ENCODE results near the gene DRAXIN.
A peak's percentile ranks its signal among the peaks of the same experiment; 100 is the strongest.

The DRAXIN gene

GRCh38 chr1:11712285-11712684, 20.8 kb downstream of the DRAXIN start:
- no peak for DNase-seq

DNA sequence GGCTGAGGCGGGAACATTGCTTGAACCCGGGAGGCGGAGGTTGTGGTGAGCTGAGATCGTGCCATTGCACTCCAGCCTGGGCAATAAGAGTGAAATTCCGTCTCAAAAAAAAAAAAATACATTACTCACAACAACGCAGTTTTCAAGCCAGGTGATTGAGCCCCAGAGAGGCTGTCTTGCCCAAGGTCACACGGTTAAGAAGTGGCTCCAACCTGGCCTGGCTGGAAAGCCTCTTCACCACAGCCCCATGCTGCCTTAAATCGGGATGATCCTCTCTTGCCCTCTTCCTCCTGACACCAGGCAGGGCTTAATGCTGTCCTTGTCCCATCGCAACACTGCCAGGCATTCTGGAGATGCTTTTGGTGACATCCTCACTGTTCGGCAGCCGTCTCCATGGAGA, 21.6 kb downstream of the DRAXIN start:
- no peak for DNase-seq

GRCh38 chr1:11714831-11715575, 23.5 kb downstream of the DRAXIN start:
- no peak for DNase-seq

GRCh38 chr1:11719313-11720032, 28.0 kb downstream of the DRAXIN start:
- DNase-seq = peak; percentile 79

GRCh38 chr1:11720033-11720376, 28.5 kb downstream of the DRAXIN start:
- no peak for DNase-seq

- DNase-seq = no peak
Observed at GRCh38 chr1:11720525-11720924, 29.0 kb downstream of the DRAXIN start.

GRCh38 chr1:11721311-11721710, 29.8 kb downstream of the DRAXIN start:
- DNase-seq = no peak

GRCh38 chr1:11722538-11722937, 31.0 kb downstream of the DRAXIN start:
- DNase-seq = no peak

DNA sequence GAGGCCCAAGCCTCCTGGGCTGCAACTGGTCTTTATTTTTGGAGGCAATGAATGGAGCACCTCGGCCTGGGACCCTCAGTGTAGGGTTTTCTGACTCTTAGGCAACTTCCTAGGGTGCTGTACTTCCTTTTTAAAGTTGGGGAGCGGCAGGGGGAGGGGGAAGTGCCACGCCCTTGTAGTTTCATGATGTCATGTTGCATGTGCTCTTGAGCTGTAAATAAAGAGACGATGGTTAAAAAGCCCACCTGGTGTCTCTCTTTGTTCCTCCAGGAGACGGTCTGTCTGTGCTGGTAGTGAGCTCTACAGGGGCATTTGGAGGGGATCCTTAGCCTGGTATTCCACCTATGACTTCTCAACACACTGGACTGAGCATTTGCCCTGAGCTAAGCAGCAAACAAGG, 34.1 kb downstream of the DRAXIN start:
- DNase-seq = no peak

- no peak for DNase-seq
Observed at GRCh38 chr1:11727119-11727518, 35.6 kb downstream of the DRAXIN start.

- no peak for DNase-seq
Observed at GRCh38 chr1:11728126-11728806, 36.8 kb downstream of the DRAXIN start.

GRCh38 chr1:11729155-11729497, 37.6 kb downstream of the DRAXIN start:
- no peak for DNase-seq

DNA sequence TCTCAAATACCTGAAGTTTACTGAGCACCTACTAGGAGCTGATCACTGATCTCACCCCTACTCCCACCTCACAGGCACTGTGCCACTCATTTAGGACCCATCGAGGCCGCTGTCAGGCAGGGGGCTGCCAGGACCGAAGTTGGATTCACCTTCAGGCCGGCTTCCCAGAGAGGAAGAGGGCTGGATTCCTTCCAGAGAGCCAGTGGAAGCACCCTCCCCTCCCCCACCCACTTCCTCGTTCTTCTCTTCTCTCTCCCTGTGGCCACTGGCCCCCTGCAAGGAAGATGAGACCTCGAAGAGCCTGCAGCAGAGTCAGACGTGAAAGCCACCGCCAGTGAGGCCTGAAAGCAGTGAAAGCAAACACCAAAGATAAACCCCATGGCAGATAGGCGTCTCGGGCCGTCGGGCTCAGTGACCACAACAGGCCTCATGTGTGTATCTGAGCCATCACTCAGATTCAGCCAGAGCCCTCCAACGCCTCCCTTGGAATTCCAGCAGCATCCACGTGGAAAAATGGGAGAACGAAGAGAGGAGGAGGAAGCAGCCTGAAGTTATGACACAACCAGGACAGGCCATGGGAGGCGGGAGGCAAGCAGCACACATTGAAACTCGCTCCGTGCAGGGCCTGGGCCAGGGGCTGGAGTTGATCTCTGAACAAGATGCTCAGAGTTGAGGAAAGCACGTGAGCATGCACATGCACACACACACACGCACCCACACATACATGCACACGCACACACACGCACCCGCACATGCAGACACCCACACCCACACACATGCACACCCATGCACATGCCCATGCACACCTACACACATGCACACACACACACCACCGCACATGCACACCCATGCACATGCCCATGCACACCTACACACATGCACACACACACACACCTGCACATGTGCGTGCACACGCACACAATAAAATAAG, 38.3 kb downstream of the DRAXIN start:
- no peak for DNase-seq

- no peak for DNase-seq
Observed at GRCh38 chr1:11730429-11730891, 39.0 kb downstream of the DRAXIN start.

- no peak for DNase-seq
Observed at GRCh38 chr1:11731691-11732283, 40.3 kb downstream of the DRAXIN start.

DNA sequence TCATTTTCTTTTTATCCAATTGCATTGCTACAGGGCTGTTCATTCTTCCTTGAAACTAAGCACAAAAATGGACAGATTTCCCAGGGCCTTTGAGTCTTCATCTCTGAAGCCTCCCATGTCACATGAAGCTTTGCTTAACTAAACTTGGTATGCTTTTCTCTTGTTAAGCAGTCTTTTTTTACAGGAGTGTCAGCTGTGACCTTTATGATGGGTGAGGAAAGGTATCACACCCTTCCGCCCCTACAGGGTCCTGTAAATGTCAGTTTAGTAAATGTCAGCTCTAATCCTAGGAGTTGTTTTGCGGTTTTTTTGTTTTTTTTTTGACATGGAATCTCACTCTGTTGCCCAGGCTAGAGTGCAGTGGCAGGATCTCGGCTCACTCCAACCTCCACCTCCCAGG, 41.8 kb downstream of the DRAXIN start:
- DNase-seq = no peak

GRCh38 chr1:11735531-11735853, 44.0 kb downstream of the DRAXIN start:
- DNase-seq = no peak

DNA sequence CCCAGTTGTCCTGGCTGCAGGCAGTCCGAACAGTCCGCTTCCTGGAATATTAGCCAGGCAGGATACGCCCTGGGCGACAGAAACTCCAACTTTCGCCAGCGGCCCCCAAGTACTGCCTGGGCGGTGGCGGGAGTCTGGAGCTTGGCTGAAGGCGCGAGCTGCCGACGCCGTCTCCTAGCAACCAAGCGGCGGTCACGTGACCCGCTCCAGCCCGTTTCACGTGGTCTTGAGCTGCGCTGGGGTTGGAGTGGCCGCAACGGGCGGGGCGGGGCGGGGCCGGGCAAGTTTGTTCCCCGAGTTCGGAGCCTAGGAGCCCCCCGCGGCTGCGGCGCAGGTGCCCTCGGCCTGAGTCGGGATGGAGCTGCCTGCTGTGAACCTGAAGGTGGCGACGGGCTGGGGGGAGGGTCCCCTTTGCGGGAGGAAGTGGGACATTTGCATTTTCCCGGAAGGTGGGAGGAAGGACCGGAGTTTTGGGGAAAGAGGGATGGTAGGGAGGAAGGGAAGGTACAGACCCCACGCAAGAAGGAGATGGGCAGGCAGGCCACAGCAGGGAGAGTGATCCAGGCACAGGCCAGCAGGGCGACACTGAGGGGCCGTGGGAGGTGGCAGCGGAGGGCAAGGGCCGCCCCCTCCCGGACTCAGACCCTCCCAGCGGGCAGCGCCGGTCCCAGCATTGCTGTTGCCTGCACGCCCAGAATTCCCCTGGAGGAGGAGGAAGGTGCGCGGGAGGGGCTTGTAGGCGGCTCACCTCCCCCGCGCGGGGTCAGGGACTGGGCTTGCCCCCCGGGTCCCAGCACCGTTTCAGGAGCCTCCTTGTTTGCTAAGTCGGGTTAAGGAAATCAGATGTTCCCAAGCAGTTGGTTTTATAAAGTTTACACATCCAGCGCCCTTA, 44.6 kb downstream of the DRAXIN start, which contains the start of gene AGTRAP:
AGTRAP (plus strand) TSS at position 283 of the 892 bp plus-strand sequence; CDS start at position 356, 73 bp downstream.
- peak; percentile 91 for DNase-seq

DNA sequence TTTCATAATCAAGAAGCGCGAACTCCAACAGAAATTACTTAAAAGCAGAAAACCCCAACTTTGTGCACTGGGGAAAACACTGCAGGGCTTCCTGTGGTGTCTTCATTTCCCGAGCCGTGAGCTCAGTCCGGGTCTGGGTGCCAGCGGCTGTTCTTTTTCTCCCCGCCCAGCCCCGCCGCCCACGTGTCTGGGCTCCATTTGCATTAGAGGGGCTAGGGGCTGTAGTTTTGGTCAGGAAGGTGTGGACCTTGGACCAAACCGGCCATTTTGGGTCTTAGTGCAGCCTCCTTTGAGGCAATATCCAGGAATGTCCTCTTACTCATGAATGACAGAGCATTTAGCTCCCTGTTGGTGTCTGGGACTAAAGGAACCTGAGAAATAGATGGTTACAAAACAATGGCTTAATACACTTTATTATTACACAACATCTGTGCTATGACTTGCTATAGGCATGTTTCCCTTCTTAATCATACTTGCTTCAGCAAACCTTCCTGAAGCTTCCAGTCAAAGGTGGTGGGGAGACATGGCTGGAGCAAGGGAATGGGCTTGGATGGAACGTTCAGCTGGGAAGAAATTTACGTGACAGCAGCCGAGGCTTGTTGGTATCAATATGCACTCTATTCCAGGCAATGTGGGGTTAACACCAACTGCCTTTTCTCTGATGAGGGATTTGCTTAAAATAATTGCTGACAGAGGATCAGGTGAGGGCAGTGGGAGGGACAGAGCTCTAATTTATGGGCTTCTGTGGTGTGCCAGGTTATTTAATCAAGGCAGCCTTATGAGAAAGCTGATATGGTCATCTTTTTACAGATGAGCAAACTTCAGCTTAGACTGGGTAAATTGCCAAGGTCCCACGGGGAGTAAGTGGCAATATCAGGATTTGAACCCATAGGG, 45.5 kb downstream of the DRAXIN start:
- DNase-seq = peak; percentile 34

DNA sequence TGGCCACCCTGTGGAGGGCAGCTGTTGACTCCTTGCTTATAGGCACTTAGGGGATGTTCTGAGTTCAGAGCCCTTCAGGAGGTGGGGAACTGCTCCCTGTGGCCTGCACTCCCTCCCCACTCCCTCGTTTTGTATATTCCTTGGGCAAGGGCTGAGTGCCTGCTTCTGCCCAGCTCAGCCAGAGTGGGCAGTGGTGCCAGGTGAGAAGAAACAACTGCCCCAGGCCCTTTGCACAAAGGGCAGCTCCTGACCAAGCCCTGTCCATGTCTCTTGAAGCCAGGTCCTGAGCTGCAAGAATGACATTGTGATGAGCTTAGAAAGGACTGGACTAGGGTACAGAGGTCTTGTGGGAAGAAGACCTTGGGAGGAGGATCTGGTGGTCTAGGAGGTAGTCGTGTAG, 46.6 kb downstream of the DRAXIN start:
- no peak for DNase-seq

Data from stimulated activated CD4-positive, alpha-beta T cell treated with anti-CD3 and anti-CD28 coated beads, Interleukin-1b, Interleukin-23, amount 100 ng/mL, for 48 hours (primary cell).